Epithelial cell of proximal tubule (primary cell): Measurements from ENCODE around the gene PGLYRP4. TPM values are rescaled to one million over a fixed set of nuclear protein-coding genes. Genes with fewer than 3 reads are reported as not detected.

Experiments used
- DNase-seq: peaks from one replicate; pipeline ENCODE4 v3.0.0-alpha.2; 2011; ENCODE audit warnings: low read depth
- H3K4me3 ChIP-seq: 2 replicates; pipeline ENCODE4 v1.5.1; 2011; ENCODE audit warnings: low read depth, mild to moderate bottlenecking, low read length
- total RNA-seq: library from RNA; depleted of rRNA; stranded (reverse); fragments of >200 nt; gene quantifications from 2 replicates; pipeline ENCODE4 v1.2.3, GENCODE V29; 2015
- TF ChIP-seq, protein P1 (sequence below): conservative IDR thresholded peaks from 2 replicates; pipeline ENCODE4 v1.5.1; 2012; ENCODE audit warnings: low read depth, mild to moderate bottlenecking, low read length

PGLYRP4 gene, protein sequence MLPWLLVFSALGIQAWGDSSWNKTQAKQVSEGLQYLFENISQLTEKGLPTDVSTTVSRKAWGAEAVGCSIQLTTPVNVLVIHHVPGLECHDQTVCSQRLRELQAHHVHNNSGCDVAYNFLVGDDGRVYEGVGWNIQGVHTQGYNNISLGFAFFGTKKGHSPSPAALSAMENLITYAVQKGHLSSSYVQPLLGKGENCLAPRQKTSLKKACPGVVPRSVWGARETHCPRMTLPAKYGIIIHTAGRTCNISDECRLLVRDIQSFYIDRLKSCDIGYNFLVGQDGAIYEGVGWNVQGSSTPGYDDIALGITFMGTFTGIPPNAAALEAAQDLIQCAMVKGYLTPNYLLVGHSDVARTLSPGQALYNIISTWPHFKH
- not detected in 2 replicates for total RNA-seq

DNA sequence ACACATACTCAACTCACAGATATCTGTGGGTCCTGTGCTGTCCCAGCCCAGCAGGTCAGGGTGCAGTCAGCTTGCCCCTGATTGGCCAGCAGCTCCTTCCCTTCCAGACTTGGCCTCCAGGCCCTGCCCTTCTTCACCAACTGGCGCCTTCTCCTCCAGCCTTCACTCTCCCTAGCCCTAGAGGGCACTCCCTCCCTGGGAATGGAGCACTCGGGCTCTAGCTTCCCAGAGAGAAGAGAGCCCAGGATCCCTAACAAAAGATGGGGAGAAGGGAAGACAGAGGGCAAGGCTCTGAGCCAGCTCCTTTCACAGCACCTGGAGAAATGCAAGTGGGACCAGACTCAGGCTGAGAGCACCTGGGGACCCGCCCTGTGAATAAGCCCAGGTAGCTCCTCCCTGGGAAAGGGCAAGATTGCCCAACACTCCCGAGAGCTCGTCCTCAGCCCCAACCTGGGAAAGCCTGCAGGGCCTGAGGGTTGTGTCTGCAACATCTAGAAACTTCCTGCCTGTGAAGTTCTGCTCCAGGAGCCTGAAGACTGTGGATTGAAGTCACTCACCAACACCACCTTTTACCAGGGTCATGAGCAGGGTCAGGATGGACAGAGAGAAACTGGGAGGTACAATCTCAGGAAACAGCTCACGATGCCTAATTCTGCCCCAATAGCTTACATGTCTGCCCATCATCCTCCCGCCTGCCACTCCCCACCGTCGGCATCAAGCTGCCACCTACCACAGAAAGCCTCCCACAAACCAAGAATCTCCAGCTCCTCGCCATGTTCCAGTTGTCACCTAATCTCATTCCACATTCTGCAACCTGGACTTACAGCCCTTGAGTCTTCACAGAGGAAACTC is at the start of gene PGLYRP4:
Gene PGLYRP4, minus strand, starts transcription at position 331 of the 852 bp plus-strand sequence. CDS start 909 bp downstream, outside the sequence.
- H3K4me3 ChIP-seq = no peak within 1 kb of the TSS
- TF ChIP-seq, protein P1, sequence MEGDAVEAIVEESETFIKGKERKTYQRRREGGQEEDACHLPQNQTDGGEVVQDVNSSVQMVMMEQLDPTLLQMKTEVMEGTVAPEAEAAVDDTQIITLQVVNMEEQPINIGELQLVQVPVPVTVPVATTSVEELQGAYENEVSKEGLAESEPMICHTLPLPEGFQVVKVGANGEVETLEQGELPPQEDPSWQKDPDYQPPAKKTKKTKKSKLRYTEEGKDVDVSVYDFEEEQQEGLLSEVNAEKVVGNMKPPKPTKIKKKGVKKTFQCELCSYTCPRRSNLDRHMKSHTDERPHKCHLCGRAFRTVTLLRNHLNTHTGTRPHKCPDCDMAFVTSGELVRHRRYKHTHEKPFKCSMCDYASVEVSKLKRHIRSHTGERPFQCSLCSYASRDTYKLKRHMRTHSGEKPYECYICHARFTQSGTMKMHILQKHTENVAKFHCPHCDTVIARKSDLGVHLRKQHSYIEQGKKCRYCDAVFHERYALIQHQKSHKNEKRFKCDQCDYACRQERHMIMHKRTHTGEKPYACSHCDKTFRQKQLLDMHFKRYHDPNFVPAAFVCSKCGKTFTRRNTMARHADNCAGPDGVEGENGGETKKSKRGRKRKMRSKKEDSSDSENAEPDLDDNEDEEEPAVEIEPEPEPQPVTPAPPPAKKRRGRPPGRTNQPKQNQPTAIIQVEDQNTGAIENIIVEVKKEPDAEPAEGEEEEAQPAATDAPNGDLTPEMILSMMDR = no peak
- no peak for DNase-seq

DNA sequence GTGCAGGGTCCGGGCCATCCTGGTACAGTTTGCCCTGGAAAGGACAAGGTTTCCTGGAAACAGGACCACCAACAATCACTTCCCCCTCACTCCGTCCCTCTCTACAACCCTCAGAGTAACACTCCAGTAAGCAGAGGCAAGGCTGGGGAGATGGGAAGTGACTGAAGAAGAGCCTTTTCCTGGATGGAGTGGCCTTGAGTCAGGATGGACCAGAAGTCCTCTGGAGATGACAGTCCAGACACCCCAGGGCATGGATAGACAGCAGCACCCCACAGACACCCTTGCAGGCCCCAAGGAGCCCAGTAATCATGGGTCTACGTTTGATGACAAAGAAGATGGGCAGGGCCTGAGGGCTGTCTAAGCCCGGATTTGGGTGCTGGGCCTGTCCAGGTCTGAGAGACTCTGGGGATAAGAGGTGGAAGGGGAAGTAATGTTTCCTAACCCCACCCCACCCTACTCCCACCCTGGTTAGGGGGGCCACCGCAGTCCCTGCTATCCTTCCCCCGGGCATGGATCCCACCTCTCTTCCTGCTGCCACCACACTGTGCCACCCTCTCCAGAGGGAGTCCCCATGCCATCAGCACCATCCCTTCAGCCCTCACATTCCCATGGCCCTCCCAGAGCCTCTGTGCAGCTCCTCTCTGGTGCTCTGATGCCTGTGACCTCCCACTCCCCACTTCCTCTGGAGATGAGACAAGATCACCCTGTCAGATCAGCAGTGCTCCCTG is 49.4 kb upstream of the PGLYRP4 start:
- TF ChIP-seq, protein P1 = no peak
- no peak for DNase-seq
- no peak overlapping the region for H3K4me3 ChIP-seq

DNA sequence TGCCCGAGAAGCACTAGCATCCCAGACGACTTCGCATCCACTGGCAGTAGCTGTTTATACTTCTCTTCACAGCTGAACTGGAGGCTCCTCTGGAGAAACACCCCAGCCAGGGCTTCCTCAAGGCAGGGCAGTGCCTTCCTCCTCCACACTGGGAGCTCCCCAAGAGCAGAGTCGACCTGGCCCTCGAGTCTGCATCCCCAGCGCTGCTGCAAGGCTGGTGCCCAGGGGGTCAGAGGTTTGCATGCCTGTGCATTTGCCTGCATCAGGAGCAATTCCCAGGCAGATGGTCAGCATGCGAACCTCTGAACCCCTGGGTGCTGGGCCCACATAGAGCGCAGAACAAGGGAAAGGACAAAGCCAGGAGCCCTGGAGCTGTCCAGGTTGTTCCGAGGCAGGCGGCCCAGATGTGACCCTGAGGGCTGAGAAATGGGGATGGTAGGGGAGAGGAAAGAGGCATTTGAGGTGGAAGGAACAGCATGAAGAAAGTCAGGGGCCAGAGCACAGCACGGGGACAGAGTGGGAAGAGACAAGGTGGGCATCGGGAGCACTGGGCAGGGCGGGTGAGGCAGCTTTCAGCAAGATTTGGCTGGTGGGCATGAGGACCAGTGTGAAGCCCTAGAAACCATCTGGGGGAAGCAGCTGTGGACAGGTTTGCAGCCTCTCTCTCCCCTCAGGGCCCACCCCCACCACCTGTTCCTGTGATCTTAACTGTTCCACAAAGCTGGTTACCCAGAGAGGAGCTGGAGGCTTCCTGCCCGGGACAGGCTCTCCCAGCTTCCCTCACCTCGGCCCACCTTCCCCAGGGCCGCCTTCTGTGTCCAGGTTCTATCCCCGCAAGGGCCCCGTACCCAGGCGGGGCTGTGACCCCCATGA is 48.6 kb upstream of the PGLYRP4 start:
- TF ChIP-seq, protein P1 = no peak
- no peak overlapping the region for H3K4me3 ChIP-seq
- DNase-seq = no peak

DNA sequence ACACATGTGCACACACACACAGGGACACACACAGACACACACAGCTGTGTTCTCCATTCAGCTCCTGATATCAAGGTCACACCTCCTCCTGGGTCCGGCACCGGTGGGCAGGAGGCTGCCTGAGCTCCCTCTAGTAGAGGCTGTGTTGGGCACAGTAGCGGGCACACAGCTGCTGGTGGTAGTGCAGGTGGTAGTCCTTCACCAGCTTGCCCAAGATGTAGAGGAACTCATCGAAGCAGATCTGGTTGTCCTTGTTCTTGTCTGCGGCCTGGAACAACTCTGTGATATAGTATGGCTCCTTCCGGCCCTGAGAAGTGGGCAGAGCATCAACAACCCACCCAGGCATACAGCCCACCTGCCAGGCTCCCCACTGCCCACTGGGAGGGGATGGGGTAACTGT is 47.8 kb upstream of the PGLYRP4 start:
- TF ChIP-seq, protein P1 = no peak

DNA sequence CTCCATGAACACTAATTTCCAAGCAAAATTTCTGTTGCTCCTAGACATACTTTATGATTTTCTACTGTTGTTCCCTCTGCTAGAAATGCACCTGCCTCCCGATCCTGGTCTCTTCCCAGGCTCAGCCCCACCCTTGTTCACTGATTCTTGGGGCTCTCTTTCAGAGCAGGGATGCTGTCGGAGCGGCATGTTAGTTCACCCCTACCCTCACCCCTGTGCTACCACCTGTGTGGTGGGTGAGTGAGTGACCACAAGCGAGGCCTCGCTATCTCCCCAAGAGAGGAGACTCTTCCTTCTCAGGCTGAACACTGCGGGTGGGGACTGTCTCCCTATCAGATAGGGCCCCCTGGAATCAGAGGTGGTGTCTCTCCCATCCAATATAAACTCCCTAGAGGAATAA is 47.1 kb upstream of the PGLYRP4 start:
- H3K4me3 ChIP-seq = no peak overlapping the region
- TF ChIP-seq, protein P1 = no peak
- no peak for DNase-seq

More for the DNA sequence above, 47.8 kb upstream of the PGLYRP4 start:
- H3K4me3 ChIP-seq = no peak overlapping the region
- DNase-seq = no peak

DNA sequence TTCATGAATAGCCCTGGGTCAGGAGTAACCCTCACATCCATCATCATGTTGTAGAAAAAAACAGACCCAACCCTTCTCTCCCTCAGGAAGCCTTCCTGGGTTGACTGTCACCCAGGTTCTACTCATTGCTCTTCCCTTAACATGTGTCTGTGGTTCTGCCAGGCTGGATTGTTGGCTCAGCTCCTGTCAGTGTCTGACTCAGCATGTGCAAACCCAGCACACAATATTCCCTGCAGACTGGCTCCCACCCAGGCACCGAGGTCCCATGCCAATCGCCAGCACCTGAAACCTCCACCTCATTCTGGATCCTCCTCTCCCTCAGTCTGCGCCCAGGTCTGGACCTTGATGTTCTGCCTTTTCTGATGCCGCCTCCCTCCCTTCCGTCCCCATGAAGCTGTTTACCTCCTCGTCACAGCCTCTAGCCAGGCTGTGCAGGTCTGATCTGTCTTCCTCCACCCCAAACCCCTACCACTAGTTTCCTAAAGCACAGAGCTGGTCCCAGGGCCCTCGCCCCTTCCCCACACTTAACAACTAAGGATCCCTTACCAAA is 46.6 kb upstream of the PGLYRP4 start:
- no peak overlapping the region for H3K4me3 ChIP-seq
- DNase-seq = no peak
- TF ChIP-seq, protein P1 = no peak
